OCI-LY1 (cell line): ENCODE measurements around the gene KCNH3.
A peak's percentile ranks its signal among the peaks of the same experiment; 100 is the strongest.

Source experiments
- H2AFZ ChIP-seq: fragments of 200-600 bp; sonication (generic), shearing (Covaris generic); 2 replicates; pipeline ENCODE4 v1.6.0; 2014; ENCODE audit warnings: antibody characterized with exemption, mild to moderate bottlenecking, low read length
- H3F3A ChIP-seq: fragments of 200-600 bp; sonication (generic), shearing (Covaris generic); 2 replicates; pipeline ENCODE4 v1.6.0; 2014; ENCODE audit warnings: mild to moderate bottlenecking, antibody characterized with exemption, low read length, moderate library complexity; ENCODE audit not compliant: insufficient read depth
- H3K27ac ChIP-seq: fragments of 200-600 bp; sonication (generic); 2 replicates; pipeline ENCODE4 v1.5.1; 2014; ENCODE audit warnings: low read length, mixed run types, mild to moderate bottlenecking, low read depth; ENCODE audit not compliant: poor library complexity, severe bottlenecking
- H3K27me3 ChIP-seq: fragments of 200-600 bp; sonication (generic); 2 replicates; pipeline ENCODE4 v1.6.0; 2014; ENCODE audit warnings: antibody characterized with exemption, mild to moderate bottlenecking, low read length, moderate library complexity; ENCODE audit not compliant: insufficient read depth
- H3K36me3 ChIP-seq: fragments of 200-600 bp; sonication (generic); 2 replicates; pipeline ENCODE4 v1.6.1; 2014; ENCODE audit warnings: mild to moderate bottlenecking, antibody characterized with exemption, low read length, moderate library complexity, mixed read lengths; ENCODE audit not compliant: insufficient read depth
- H3K4me1 ChIP-seq: fragments of 200-600 bp; sonication (generic); 2 replicates; pipeline ENCODE4 v1.5.1; 2014; ENCODE audit warnings: mild to moderate bottlenecking, low read length, moderate library complexity; ENCODE audit not compliant: insufficient read depth, severe bottlenecking
- H3K4me2 ChIP-seq: fragments of 200-600 bp; sonication (generic), shearing (Covaris generic); 2 replicates; pipeline ENCODE4 v1.6.1; 2014; ENCODE audit warnings: low read length
- H3K4me3 ChIP-seq: fragments of 200-600 bp; sonication (generic); 2 replicates; pipeline ENCODE4 v1.5.1; 2014; ENCODE audit warnings: low read length, low read depth, mild to moderate bottlenecking, mixed read lengths; ENCODE audit not compliant: poor library complexity, severe bottlenecking
- H3K79me2 ChIP-seq: fragments of 200-600 bp; shearing (Covaris generic); 2 replicates; pipeline ENCODE4 v1.6.1; 2016; ENCODE audit warnings: mixed run types, low read length, mixed read lengths; ENCODE audit not compliant: insufficient read depth
- H3K9ac ChIP-seq: fragments of 200-600 bp; sonication (generic), shearing (Covaris generic); 2 replicates; pipeline ENCODE4 v1.6.1; 2014; ENCODE audit warnings: mild to moderate bottlenecking, low read length, mixed read lengths
- H3K9me2 ChIP-seq: fragments of 200-600 bp; sonication (generic), shearing (Covaris generic); 2 replicates; pipeline ENCODE4 v1.6.1; 2014; ENCODE audit warnings: low read depth, mild to moderate bottlenecking, low read length, mixed read lengths
- H3K9me3 ChIP-seq: fragments of 200-600 bp; shearing (Covaris generic); 2 replicates; pipeline ENCODE4 v1.6.1; 2014; ENCODE audit warnings: low read length, mixed read lengths
- H4K20me1 ChIP-seq: fragments of 200-600 bp; sonication (generic), shearing (Covaris generic); 2 replicates; pipeline ENCODE4 v1.6.0; 2016; ENCODE audit warnings: mild to moderate bottlenecking, low read length; ENCODE audit not compliant: insufficient read depth
- EZH2 ChIP-seq: fragments of 200-600 bp; sonication (generic), shearing (Covaris generic); IDR thresholded peaks from 2 replicates; pipeline ENCODE4 v1.8.0; 2017; ENCODE audit warnings: borderline replicate concordance, mixed run types, mild to moderate bottlenecking, antibody characterized with exemption, low read length, moderate library complexity, mixed read lengths
- TF ChIP-seq, protein P1 (sequence below): fragments of 200-600 bp; sonication (generic), shearing (Covaris generic); IDR thresholded peaks from 2 replicates; pipeline ENCODE4 v1.5.1; 2017; ENCODE audit warnings: mild to moderate bottlenecking, antibody characterized with exemption, low read length, moderate library complexity, mixed read lengths

The KCNH3 gene

GRCh38 chr12:49548481-49548821, 9.6 kb downstream of the KCNH3 start:
- H3K4me1 ChIP-seq: peaks cover 3% of the 10 kb centered on the region
- H3K27me3 ChIP-seq: no peaks in the 10 kb centered on the region; the same call in 1 of the 2 replicates
- no peak overlapping the region for H3K27ac ChIP-seq
- no peaks in the 10 kb centered on the region for H3K79me2 ChIP-seq
- H4K20me1 ChIP-seq: no peaks in the 10 kb centered on the region
- H3K9me2 ChIP-seq: no peaks in the 10 kb centered on the region
- no peaks in the 10 kb centered on the region for H3F3A ChIP-seq
- no peak overlapping the region for H3K9ac ChIP-seq
- H3K4me3 ChIP-seq: no peak overlapping the region
- H3K4me2 ChIP-seq: no peak overlapping the region; the same call in 1 of the 2 replicates
- H3K9me3 ChIP-seq: no peaks in the 10 kb centered on the region
- TF ChIP-seq EZH2: no peak
- TF ChIP-seq, protein P1, sequence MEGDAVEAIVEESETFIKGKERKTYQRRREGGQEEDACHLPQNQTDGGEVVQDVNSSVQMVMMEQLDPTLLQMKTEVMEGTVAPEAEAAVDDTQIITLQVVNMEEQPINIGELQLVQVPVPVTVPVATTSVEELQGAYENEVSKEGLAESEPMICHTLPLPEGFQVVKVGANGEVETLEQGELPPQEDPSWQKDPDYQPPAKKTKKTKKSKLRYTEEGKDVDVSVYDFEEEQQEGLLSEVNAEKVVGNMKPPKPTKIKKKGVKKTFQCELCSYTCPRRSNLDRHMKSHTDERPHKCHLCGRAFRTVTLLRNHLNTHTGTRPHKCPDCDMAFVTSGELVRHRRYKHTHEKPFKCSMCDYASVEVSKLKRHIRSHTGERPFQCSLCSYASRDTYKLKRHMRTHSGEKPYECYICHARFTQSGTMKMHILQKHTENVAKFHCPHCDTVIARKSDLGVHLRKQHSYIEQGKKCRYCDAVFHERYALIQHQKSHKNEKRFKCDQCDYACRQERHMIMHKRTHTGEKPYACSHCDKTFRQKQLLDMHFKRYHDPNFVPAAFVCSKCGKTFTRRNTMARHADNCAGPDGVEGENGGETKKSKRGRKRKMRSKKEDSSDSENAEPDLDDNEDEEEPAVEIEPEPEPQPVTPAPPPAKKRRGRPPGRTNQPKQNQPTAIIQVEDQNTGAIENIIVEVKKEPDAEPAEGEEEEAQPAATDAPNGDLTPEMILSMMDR: no peak
- no peak overlapping the region for H2AFZ ChIP-seq
- H3K36me3 ChIP-seq: no peaks in the 10 kb centered on the region

DNA sequence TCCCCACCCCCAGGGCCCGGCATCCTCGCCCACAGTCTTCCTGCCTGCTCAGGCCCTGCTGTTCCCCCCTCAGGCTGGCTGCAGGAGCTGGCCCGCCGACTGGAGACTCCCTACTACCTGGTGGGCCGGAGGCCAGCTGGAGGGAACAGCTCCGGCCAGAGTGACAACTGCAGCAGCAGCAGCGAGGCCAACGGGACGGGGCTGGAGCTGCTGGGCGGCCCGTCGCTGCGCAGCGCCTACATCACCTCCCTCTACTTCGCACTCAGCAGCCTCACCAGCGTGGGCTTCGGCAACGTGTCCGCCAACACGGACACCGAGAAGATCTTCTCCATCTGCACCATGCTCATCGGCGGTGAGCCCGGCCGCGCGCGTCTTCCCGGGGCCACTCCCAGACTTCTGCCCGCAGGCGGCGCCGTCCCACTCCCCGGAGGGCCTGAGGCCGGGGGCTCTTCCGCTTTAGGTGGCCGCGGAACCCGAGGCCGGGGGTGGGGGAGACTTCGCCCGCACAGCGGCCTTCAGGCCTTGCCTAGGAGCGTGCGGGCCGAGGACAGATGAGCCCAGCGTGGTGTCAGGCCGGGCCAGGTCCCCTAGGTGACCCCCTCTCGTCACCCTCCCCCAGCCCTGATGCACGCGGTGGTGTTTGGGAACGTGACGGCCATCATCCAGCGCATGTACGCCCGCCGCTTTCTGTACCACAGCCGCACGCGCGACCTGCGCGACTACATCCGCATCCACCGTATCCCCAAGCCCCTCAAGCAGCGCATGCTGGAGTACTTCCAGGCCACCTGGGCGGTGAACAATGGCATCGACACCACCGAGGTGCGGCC, 10.2 kb downstream of the KCNH3 start:
- Histone ChIP-seq H3K9me2 (no peaks in the 10 kb centered on the region), H3K27ac (no peak overlapping the region), H3K4me1 (peaks cover 3% of the 10 kb centered on the region), H3F3A (no peaks in the 10 kb centered on the region), H3K79me2 (no peaks in the 10 kb centered on the region), H3K4me2 (peak overlapping the region; percentile 7; the same call in 1 of the 2 replicates), H3K27me3 (no peaks in the 10 kb centered on the region; the same call in 1 of the 2 replicates), H3K4me3 (no peak overlapping the region), H3K9me3 (no peaks in the 10 kb centered on the region), H4K20me1 (no peaks in the 10 kb centered on the region), H2AFZ (no peak overlapping the region), H3K36me3 (no peaks in the 10 kb centered on the region), H3K9ac (no peak overlapping the region)
- TF ChIP-seq, protein P1: 0 out of 2 replicates have a peak, but pooled peaks have one; percentile 11
- TF ChIP-seq EZH2: no peak

DNA sequence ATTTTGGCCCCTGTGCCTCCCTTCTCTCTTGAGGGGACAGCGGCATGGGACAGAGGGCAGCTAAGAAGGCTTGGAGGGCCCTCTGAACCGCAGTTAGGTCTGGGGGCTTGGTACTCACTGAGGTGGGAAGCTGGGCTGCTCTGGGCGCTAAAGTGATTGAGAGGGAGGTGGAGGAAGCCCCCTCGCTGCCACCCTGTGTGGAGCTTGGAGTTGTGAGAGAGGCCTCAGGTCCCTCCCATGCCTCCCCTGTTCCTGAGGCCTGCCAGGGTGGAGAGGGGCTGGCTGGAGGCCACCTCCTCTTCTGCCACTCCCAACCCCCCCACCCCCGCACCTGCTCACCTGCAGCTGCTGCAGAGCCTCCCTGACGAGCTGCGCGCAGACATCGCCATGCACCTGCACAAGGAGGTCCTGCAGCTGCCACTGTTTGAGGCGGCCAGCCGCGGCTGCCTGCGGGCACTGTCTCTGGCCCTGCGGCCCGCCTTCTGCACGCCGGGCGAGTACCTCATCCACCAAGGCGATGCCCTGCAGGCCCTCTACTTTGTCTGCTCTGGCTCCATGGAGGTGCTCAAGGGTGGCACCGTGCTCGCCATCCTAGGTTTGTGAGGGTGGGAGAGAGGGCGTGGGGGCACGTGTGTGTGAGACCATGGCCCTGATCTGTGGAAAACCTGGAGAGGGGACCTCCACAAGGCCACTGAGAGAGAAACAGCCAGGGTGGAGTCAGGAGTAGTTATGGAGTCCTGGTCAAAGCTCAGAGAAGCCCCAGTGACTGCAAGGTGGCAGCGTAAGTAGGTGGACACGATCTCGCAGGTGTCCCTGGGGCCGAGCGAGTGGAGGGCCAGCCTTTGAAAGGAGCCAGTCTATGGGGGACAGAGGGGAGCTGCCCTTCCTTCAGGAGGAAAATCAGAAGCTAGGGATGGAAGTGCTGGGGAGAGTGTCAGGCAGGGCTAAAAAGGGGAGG, 11.2 kb downstream of the KCNH3 start:
- Histone ChIP-seq H3K4me1 (peaks cover 3% of the 10 kb centered on the region), H3K36me3 (no peaks in the 10 kb centered on the region), H3K79me2 (no peaks in the 10 kb centered on the region), H4K20me1 (no peaks in the 10 kb centered on the region), H3K9me2 (no peaks in the 10 kb centered on the region), H3K9me3 (no peaks in the 10 kb centered on the region), H3F3A (no peaks in the 10 kb centered on the region), H2AFZ (no peak overlapping the region), H3K9ac (no peak overlapping the region), H3K27me3 (no peaks in the 10 kb centered on the region; the same call in 1 of the 2 replicates), H3K27ac (no peak overlapping the region), H3K4me3 (no peak overlapping the region), H3K4me2 (no peak overlapping the region)
- TF ChIP-seq, protein P1: no peak
- TF ChIP-seq EZH2: no peak
